Islet precursor cell (in vitro differentiated cells): ENCODE data around the gene TRPC1.
"Not testable (repeated sequence)": the region's sequence is repeated elsewhere in the genome, so short reads cannot be mapped to it uniquely, and the experiment has no call there.

Source experiments
- DNase-seq: peaks from one replicate; pipeline ENCODE4 v3.0.0-alpha.2; 2018

Gene TRPC1

DNA sequence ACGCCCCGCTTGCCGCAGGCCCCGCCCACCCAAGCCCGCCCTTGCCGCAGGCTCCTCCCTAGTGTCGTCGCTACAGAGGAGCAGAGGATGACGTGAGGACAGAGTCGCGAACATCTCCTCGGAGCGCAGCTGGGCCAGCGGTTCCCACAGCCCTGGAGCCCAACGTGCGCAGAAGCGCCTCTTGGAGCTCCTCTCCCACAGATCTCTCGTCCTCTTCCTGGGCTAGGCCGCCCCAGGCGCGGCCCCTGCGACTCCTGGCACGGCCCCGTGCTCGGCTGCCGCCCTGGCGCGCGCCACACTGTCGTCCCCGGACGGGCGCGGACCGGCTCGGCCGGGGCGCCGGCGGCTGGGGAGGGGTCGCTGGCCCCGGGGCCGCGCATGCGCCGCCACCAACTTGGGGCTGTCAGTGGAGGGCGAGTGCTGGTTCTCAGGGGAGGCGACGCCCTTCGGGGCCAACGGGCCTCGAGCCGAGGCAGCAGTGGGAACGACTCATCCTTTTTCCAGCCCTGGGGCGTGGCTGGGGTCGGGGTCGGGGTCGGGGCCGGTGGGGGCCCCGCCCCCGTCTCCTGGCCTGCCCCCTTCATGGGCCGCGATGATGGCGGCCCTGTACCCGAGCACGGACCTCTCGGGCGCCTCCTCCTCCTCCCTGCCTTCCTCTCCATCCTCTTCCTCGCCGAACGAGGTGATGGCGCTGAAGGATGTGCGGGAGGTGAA is at the start of gene TRPC1:
TSS of gene TRPC1 (plus strand) at position 67 of the 714 bp plus-strand sequence. CDS start at position 593, 526 bp downstream.
- DNase-seq, result peak; percentile 95

- no peak for DNase-seq
Measured at GRCh38 chr3:142676151-142676550, 47.7 kb upstream of the TRPC1 start.

- DNase-seq, result no peak
Measured at GRCh38 chr3:142680710-142681109, 43.1 kb upstream of the TRPC1 start.

- DNase-seq, result no peak
Measured at GRCh38 chr3:142690613-142691012, 33.2 kb upstream of the TRPC1 start.

DNA sequence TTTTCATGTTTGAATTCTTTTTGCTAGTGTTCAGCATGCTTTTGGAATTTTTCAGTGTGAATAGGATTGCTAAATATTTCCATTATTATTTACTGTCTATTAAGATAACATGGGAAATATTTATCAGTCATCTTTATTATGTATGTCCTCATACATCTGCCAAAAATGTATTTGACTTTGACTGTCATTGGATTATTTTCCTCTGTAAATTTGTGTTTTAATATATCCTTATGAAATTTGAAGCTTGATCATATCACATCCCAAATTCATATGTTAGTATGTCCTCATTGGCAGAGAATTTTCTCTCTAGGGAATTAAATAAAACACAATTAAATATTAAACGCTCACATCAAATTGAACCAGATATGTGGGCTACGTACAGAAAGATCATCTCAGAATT is 32.3 kb upstream of the TRPC1 start:
- no peak for DNase-seq

DNA sequence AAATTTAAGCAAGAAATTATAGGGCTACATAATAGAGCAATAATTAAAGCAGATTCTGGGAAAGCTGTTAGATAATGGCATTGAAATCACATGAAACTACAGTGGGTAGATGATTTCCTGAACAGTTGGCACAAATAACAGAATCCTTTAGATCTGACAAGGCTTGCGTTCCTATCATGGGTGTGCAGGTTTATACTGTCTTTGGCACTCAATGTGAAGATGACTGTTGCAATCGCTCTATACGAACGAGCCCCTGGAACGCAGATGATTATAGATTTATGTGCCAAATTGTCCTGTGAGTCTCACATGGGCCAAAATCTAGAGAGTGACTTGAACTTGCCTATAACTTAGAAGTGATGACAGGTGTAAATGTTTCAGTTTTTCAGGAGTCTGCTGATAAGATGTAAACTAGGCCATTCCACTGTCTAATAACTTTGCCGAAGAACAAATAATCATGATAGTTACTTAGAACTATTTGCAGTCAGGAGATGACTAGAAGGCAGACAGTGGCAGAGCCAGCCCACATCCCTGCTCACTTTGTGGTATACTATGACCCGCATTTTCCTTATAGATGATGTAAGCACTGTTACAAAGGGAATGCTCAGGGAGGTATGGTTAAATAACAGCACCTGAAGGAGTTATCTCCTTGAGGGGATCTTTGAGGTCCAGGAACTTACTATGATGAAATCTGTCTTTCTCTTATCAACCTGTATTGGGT is 30.5 kb upstream of the TRPC1 start:
- DNase-seq, result no peak

DNA sequence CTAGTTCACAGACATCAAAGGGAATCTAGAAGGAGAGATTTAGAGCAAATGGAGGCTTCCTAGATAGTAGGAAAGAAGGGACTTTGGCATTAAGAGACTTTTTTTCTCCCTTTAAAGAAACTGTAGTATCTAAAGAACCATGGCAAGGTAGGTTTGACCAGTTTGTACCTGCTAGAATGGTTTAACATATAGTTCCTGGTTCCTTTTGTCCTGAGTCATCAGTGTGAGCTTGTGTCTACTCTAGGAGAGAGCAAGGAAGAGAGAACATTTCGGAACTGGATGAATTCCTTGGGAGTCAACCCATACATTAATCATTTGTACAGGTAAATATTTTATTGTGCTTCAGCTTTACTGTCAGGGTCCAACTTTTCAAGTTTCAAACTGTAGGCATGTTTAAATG is 29.6 kb upstream of the TRPC1 start:
- DNase-seq, result no peak

- no peak for DNase-seq
Measured at GRCh38 chr3:142705198-142705597, 18.6 kb upstream of the TRPC1 start.

DNA sequence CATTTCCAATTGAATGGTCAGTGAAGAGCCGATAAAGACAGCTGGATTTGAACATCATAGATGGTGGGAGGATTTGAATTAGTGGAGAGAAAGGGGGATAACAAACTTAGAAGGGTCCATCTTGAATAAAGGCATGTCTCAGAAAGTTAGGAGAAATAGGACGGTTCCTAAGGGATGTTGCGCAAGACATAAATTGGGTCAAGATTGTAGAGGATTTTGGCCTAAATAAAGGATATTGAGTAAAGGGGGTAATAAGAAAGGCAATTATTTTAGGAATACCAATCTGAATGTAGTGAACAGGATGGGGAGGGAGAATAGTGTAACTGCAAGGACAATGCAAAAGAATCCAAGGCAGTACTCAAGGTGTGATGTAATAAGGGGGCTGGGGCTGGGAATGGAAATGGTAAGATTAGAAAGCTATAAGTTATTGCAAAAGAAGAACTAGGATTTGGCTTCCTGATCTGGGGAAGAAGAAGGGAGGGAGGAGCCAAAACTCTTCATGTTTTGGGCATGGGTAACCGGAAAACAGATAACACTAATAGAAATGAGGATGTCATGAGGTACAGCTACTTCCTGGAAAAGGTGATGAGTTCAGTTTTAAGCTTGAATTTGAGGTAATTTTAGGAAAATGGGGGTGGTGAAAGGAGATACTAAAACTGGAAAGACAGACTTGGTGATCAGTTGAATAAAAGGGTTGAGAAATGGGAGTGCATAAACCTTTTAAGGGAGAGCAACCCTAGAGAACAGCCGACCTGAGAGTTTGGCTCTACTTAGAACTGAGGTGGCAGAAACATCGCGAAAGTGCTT is 17.3 kb upstream of the TRPC1 start:
- DNase-seq, result no peak

GRCh38 chr3:142709207-142709606 is 14.6 kb upstream of the TRPC1 start:
- DNase-seq, result no peak

GRCh38 chr3:142714882-142715281 is 9.0 kb upstream of the TRPC1 start:
- not testable (repeated sequence) for DNase-seq

DNA sequence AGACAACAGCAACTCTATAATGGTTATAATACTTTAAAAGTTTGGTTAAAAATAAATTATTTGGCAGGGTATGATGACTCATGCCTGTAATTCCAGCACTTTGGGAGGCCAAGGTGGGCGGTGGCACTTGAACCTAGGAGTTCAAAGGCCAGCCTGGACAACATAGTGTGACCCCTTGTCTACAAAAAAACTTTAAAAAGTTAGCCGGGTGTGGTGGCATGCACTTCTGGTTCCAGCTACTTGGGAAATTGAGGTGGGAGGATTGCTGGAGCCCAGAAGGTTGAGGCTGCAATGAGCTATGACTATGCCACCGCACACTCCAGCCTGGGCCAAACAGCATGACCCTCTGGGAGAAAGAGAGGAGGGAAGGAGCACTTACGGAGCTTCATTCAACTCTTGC is 7.7 kb upstream of the TRPC1 start:
- DNase-seq, result no peak

DNA sequence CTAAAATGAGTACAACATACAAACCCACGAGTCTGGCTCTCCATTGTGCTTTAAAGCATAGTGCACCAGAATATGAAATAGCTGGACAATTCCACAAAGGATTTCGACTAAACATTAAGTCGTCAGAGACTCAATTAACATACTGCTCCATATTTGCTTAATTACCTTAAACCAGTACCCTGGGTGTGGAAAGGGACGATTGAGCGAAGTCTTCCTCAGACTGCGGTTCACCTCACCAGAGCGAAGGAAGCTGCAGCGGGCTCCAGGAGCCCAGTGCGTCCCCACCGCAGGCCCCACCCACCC is 218 bp upstream of the TRPC1 start:
- DNase-seq, result no peak

DNA sequence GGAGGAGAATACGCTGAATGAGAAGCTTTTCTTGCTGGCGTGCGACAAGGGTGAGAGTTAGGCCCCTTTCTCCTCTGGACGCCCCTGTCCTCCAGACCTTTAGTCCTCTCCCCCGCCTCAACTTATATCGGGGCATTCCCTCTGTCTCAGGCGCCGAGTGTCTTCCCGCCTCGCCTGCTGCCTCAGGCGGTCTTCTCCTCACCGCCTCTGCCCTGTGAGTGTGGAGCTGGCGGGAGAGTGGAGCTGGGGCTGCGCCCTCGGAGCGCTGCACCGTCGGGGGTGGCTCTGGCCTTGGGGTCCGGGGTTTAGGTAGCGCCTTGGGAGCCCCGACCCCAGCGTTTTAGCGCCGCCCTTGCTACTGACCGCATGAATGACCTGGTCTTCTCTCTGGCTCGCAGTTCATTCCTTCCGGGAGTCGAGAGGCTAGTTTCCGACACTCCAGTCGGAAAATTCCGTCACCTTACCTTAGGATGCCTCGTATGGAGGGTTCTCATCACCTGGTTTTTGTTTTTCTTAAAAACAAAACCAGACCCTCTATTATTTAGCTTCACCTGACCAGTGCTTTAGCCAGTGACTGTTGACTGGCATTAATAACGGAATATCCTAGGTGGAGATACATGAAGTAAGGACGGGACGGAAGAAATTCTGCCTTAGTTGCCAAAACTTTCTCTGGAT is 985 bp downstream of the TRPC1 start:
- peak; percentile 86 for DNase-seq

DNA sequence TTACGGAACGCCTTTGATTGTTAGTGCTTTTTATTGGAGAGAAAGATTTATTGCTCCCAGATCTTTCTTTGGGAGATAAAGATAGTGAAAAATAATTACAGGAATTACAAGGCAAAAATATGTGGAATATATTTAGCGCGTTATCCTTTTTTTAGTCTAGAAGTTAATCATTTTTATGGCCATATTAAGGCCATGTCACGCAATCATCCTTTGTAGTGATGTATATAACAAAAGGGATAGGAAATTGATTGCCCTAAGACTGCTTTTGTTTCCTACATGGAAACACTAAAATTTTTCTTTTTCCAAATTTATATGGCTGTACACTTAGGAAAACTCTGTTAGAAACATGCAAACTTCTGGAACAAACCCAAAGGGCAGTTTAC is 1.5 kb downstream of the TRPC1 start:
- no peak for DNase-seq

DNA sequence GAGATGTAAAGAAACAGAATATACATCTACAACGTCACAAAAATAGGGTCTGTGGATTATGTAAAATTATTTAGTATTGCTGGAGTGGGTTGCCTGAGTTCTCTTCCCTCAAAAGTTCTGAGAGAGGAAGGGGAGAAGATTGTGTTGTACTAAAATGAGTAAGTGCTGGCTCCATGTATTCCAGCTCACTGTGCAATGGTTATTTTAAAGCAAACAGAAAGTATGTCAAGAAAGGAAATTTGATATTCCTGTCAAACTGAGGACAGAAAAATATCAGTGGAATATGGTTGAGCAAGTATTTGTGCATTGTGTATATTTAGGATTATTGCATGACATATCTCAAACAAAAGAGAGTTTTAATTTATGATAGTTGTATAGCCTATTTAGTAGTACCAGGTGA is 2.2 kb downstream of the TRPC1 start:
- no peak for DNase-seq

DNA sequence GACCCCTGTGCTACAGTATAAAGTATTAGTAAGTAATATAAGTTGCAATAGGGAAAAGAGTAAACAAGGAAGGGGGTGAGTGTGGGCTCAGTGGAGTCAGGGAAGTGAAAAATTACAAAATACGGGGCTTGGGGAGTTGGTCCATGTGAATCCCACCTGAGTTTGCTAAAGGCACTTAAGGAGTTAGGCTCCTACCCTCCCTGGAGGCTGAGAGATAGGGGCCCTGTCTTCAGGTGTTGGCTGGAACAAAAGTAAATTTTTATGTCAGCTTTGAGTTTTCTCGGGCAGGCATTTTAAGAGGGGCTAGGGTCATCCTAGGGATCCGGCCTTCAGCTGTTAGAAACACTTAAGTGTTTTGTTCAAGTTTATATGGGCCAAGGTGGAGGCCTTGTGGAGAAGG is 8.2 kb downstream of the TRPC1 start:
- DNase-seq, result no peak

- no peak for DNase-seq
Measured at GRCh38 chr3:142734834-142735233, 11.0 kb downstream of the TRPC1 start.

- DNase-seq, result no peak
Measured at GRCh38 chr3:142735462-142735861, 11.6 kb downstream of the TRPC1 start.

GRCh38 chr3:142738396-142738795 is 14.6 kb downstream of the TRPC1 start:
- no peak for DNase-seq

DNA sequence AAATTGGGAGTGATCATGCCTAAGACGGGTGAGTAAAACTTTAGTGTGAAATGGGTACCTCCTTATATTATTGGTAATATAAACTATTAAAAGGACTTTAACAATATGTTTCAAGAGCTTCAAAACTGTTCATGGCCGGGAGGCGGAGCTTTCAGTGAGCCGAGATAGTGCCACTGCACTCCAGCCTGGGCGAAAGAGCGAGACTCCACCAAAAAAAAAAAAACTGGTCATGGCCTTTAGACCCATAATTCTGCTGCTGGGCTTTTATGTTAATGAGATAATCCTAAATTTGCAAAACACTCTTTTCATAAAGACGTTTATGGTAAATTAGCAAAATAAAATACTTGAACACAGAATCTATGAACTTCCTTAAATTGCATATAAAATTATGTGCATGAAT is 22.8 kb downstream of the TRPC1 start:
- DNase-seq, result no peak

DNA sequence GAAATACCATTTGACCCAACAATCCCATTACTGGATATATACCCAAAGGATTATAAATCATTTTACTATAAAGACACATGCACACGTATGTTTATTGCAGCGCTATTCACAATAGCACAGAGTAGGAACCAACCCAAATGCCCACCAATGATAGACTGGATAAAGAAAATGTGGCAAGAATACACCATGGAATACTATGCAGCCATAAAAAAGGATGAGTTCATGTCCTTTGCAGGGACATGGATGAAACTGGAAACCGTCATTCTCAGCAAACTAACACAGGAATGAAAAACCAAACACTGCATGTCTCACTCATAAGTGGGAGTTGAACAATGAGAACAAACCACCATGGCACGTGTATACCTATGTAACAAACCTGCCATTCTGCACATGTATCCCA is 26.7 kb downstream of the TRPC1 start:
- DNase-seq, result not testable (repeated sequence)

- DNase-seq, result not testable (repeated sequence)
Measured at GRCh38 chr3:142752605-142753004, 28.8 kb downstream of the TRPC1 start.
